Endothelial cell of umbilical vein (primary cell): ENCODE results near the gene TEDC2. TPM values are rescaled to one million over a fixed set of nuclear protein-coding genes. Genes with fewer than 3 reads are reported as not detected.

Experiments
- BruUV-seq: library from RNA; stranded (reverse); fragments of 400-500 nt; replicated peaks from 2 replicates; lab custom pipeline; 2021; lab: Mats Ljungman, UMichigan
- CTCF ChIA-PET: fragments of 300-600, 350-600 bp; sonication (Branson Sonifier 250); formaldehyde crosslinking; loops from one replicate; lab custom pipeline; 2021; ENCODE audit warnings: antibody characterized with exemption, inconsistent platforms; lab: Charles Lee
- POLR2A ChIA-PET: fragments of 300-600, 350-600 bp; sonication (Branson Sonifier 250); formaldehyde crosslinking; loops from one replicate; lab custom pipeline; 2021; ENCODE audit warnings: antibody characterized with exemption, inconsistent platforms; lab: Charles Lee
- DNase-seq: peaks from one replicate; pipeline ENCODE4 v3.0.0-alpha.2; 2011; ENCODE audit warnings: low read depth, low spot score
- FAIRE-seq: peaks from 2 replicates; lab custom pipeline; 2011; peaks lifted over from hg19 to GRCh38; lab: Jason Lieb, UNC
- H2AFZ ChIP-seq: 2 replicates; pipeline ENCODE4 v1.6.0; 2012; ENCODE audit warnings: low read depth, low read length, control low read depth, inconsistent platforms
- H3K27ac ChIP-seq: 2 replicates; pipeline ENCODE4 v1.5.1; 2011; ENCODE audit warnings: low read depth, mild to moderate bottlenecking, control low read depth, low read length, moderate library complexity; ENCODE audit not compliant: insufficient read depth
- H3K27me3 ChIP-seq, 2 experiments: 2 replicates each; pipeline versions ENCODE4 v1.6.0 to v1.6.1; 2011; ENCODE audit warnings: low read length in 2 of 2, mixed read lengths in 1 of 2; ENCODE audit not compliant: control insufficient read depth in 2 of 2, insufficient read depth in 2 of 2
- H3K36me3 ChIP-seq, 2 experiments: 2 replicates in 1 of 2; 3 replicates in 1 of 2; pipeline ENCODE4 v1.5.1; 2011; ENCODE audit warnings: low read length in 2 of 2, mild to moderate bottlenecking in 1 of 2, moderate library complexity in 1 of 2; ENCODE audit not compliant: control insufficient read depth in 2 of 2, insufficient read depth in 2 of 2; ENCODE audit errors: extremely low read depth in 1 of 2
- H3K4me1 ChIP-seq: 3 replicates; pipeline ENCODE4 v1.5.1; 2011; ENCODE audit warnings: mild to moderate bottlenecking, low read length; ENCODE audit not compliant: control insufficient read depth, insufficient read depth; ENCODE audit errors: extremely low read depth
- H3K4me2 ChIP-seq: 2 replicates; pipeline ENCODE4 v1.6.1; 2011; ENCODE audit warnings: low read length, control low read depth, mixed read lengths; ENCODE audit not compliant: insufficient read depth
- H3K4me3 ChIP-seq, 3 experiments: fragments of 200-600 bp in 1 of 3; sonication (generic), shearing (Covaris generic) in 1 of 3; replicated peaks in 1 of 3; 2 replicates each; pipeline ENCODE4 v1.5.1; 2011 to 2016; ENCODE audit warnings: control low read depth in 3 of 3, low read length in 3 of 3, mild to moderate bottlenecking in 2 of 3, inconsistent platforms in 1 of 3, low read depth in 1 of 3, moderate library complexity in 1 of 3; ENCODE audit not compliant: insufficient read depth in 1 of 3
- H3K79me2 ChIP-seq: 2 replicates; pipeline ENCODE4 v1.6.0; 2012; ENCODE audit warnings: low read length, inconsistent platforms; ENCODE audit not compliant: control insufficient read depth, insufficient read depth
- H3K9ac ChIP-seq: replicated peaks from 2 replicates; pipeline ENCODE3; 2011; ENCODE audit warnings: low read length, control low read depth; ENCODE audit not compliant: insufficient read depth; ENCODE audit errors: extremely low read depth
- H3K9me1 ChIP-seq: replicated peaks from 3 replicates; pipeline ENCODE4 v1.6.0; 2011; ENCODE audit warnings: mild to moderate bottlenecking, low read length; ENCODE audit not compliant: control insufficient read depth, insufficient read depth; ENCODE audit errors: extremely low read depth
- H3K9me3 ChIP-seq: replicated peaks from 2 replicates; pipeline ENCODE4 v1.5.1; 2012; ENCODE audit warnings: low read length, inconsistent platforms; ENCODE audit not compliant: control insufficient read depth, insufficient read depth
- H4K20me1 ChIP-seq: replicated peaks from 2 replicates; pipeline ENCODE3; 2011; ENCODE audit warnings: mild to moderate bottlenecking, low read length; ENCODE audit not compliant: control insufficient read depth, insufficient read depth; ENCODE audit errors: extremely low read depth
- MAX ChIP-seq: IDR thresholded peaks from 2 replicates; pipeline ENCODE4 v1.6.1; 2011; ENCODE audit not compliant: insufficient read depth, insufficient read length
- MYC ChIP-seq: IDR thresholded peaks from one replicate; pipeline ENCODE4 v1.6.1; 2011; ENCODE audit warnings: mild to moderate bottlenecking, low read depth, low read length
- POLR2A ChIP-seq: IDR thresholded peaks from 2 replicates; pipeline ENCODE4 v1.6.1; 2012; ENCODE audit warnings: low read depth, mild to moderate bottlenecking, control low read depth, low read length
- POLR2AphosphoS5 ChIP-seq: IDR thresholded peaks from 2 replicates; pipeline ENCODE4 v1.6.1; 2012; ENCODE audit warnings: low read depth, mild to moderate bottlenecking, control low read depth, low read length, moderate library complexity; ENCODE audit not compliant: insufficient read depth
- dilution Hi-C: fragments of 300-500 bp; cut with MboI; formaldehyde crosslinking; loops from one replicate; pipeline ENCODE4 v1.15.0; 2019; ENCODE audit warnings: low sequenced_read_pairs; ENCODE audit not compliant: extremely low pct_ligation_motif_present
- intact Hi-C: fragments of 100-400 bp; cut with micrococcal nuclease; formaldehyde crosslinking; loops from one replicate; pipeline ENCODE4 v1.10.0; 2022
- polyA plus RNA-seq, 4 experiments: library from polyadenylated mRNA; depleted of rRNA in 3 of 4; stranded (reverse) in 3 of 4; unstranded in 1 of 4; fragments of >200 nt; gene quantifications; 2 replicates each; pipeline versions ENCODE4 v1.2.1 to v1.2.3, GENCODE V29; 2011 to 2012; ENCODE audit warnings: missing spikeins in 1 of 4
- total RNA-seq: library from RNA; stranded (reverse); gene quantifications from 2 replicates; pipeline ENCODE4 v1.2.3, GENCODE V29; 2021

Gene TEDC2
- total and polyA plus RNA-seq, 2 donors (not counting 3 experiments of a cell fraction or from before 2014, with no cell fraction given), result 7.6 to 12.7 TPM

GRCh38 chr16:2458887-2459646 is 842 bp upstream of the TEDC2 start:
- ChIA-PET POLR2A (no interaction called here), CTCF (interaction anchor here (1.1 to 1.6 kb wide), 4 partner anchors 10 to 42 kb away, joined by 4 to 8 read pairs (median 6); partner anchors contain the start of gene TBC1D24)
- H3K27ac ChIP-seq, result no peak overlapping the region
- H3K4me1 ChIP-seq, result peaks cover 10% of the 10 kb centered on the region
- H3K79me2 ChIP-seq, result no peaks in the 10 kb centered on the region
- BruUV-seq, result no TSS peak
- dilution Hi-C loops (no loop called here), intact Hi-C loops (no loop called here)
- H4K20me1 ChIP-seq, result no peaks in the 10 kb centered on the region
- H3K4me3 ChIP-seq, result peak overlapping the region; percentile 48 to 57 (median 50)
- H3K9me1 ChIP-seq, result no peaks in the 10 kb centered on the region
- TF ChIP-seq POLR2AphosphoS5 (peak; percentile 29), MYC (no peak)
- FAIRE-seq, result no peak
- peak overlapping the region; percentile 78 for H3K4me2 ChIP-seq
- H3K9me3 ChIP-seq, result no peaks in the 10 kb centered on the region
- DNase-seq, result no peak
- no peaks in the 10 kb centered on the region for H3K27me3 ChIP-seq
- peak overlapping the region; percentile 52 for H3K9ac ChIP-seq
- peak overlapping the region; percentile 72 for H2AFZ ChIP-seq
- H3K36me3 ChIP-seq, result peaks cover 6 to 17% of the 10 kb centered on the region in 2 experiments

GRCh38 chr16:2460391-2460713 is 443 bp downstream of the TEDC2 start:
- Histone ChIP-seq H3K36me3 (peaks cover 6 to 13% of the 10 kb centered on the region in 2 experiments), H2AFZ (peak overlapping the region; percentile 62), H3K27me3 (no peaks in the 10 kb centered on the region), H3K4me3 (peak overlapping the region; percentile 43 to 57 (median 46)), H3K9me1 (no peaks in the 10 kb centered on the region), H3K4me2 (peak overlapping the region; percentile 80), H3K4me1 (peaks cover 10% of the 10 kb centered on the region), H3K27ac (no peak overlapping the region), H4K20me1 (no peaks in the 10 kb centered on the region), H3K79me2 (no peaks in the 10 kb centered on the region), H3K9ac (no peak overlapping the region), H3K9me3 (no peaks in the 10 kb centered on the region)
- BruUV-seq, result no TSS peak
- DNase-seq (no peak), FAIRE-seq (no peak)
- CTCF ChIA-PET, result interaction anchor here (1.1 to 1.6 kb wide), 4 partner anchors 9 to 41 kb away, joined by 4 to 8 read pairs (median 6); partner anchors contain the start of gene TBC1D24
- POLR2A ChIA-PET, result no interaction called here
- TF ChIP-seq POLR2A, result no peak
- TF ChIP-seq MAX, result no peak
- dilution Hi-C loops, result no loop called here
- intact Hi-C loops, result loop anchor here (1.0 kb wide), 3 partner anchors 14 to 237 kb away; partner anchors contain the start of genes CCNF and E4F1
